OCI-LY1 (cell line): ENCODE results near the gene ETFB.

ENCODE experiments used
- EZH2 ChIP-seq: fragments of 200-600 bp; sonication (generic), shearing (Covaris generic); IDR thresholded peaks from 2 replicates; pipeline ENCODE4 v1.8.0; 2017; ENCODE audit warnings: borderline replicate concordance, mixed run types, mild to moderate bottlenecking, antibody characterized with exemption, low read length, moderate library complexity, mixed read lengths
- TF ChIP-seq, protein P1 (sequence below): fragments of 200-600 bp; sonication (generic), shearing (Covaris generic); IDR thresholded peaks from 2 replicates; pipeline ENCODE4 v1.5.1; 2017; ENCODE audit warnings: mild to moderate bottlenecking, antibody characterized with exemption, low read length, moderate library complexity, mixed read lengths

DNA sequence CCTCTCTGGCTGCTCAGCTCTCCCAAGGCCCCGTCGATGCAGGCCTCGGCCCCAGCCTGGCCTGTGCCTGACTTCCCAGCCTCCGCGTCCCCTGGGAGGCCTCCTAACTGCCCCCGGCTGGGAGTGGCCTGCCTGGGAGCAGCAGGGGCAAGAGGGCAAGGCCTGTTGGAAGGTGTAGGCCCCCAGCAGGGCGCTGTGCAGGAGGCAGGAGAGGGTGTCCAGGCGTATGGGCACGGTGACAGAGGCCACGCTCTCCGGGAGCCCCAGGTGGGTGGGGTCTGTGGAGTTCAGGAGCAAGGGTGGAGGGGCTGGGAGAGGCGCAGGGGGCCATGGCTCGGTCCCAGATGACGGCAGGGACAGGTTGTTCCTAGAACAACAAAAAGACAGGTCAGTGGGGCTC lies 23.0 kb upstream of the ETFB start:
- TF ChIP-seq, protein P1, sequence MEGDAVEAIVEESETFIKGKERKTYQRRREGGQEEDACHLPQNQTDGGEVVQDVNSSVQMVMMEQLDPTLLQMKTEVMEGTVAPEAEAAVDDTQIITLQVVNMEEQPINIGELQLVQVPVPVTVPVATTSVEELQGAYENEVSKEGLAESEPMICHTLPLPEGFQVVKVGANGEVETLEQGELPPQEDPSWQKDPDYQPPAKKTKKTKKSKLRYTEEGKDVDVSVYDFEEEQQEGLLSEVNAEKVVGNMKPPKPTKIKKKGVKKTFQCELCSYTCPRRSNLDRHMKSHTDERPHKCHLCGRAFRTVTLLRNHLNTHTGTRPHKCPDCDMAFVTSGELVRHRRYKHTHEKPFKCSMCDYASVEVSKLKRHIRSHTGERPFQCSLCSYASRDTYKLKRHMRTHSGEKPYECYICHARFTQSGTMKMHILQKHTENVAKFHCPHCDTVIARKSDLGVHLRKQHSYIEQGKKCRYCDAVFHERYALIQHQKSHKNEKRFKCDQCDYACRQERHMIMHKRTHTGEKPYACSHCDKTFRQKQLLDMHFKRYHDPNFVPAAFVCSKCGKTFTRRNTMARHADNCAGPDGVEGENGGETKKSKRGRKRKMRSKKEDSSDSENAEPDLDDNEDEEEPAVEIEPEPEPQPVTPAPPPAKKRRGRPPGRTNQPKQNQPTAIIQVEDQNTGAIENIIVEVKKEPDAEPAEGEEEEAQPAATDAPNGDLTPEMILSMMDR, result no peak
- no peak for TF ChIP-seq EZH2
